Suppressor macrophage treated with lipopolysaccharide for 1 hour (primary cell): Measurements from ENCODE around the gene RTN1.

Experiments
- DNase-seq, 3 donors: peaks; one replicate each; pipeline ENCODE4 v3.0.0-alpha.2; 2020 to 2022

Gene RTN1

GRCh38 chr14:59849411-59850130, 21.0 kb downstream of the RTN1 start:
- DNase-seq, result peak; percentile 83 to 94 (median 92)

- DNase-seq, result no peak
These were observed 21.9 kb downstream of the RTN1 start for GRCh38 chr14:59848671-59849070.

- no peak for DNase-seq
These were observed 22.9 kb downstream of the RTN1 start for GRCh38 chr14:59847711-59848110.

- no peak for DNase-seq
These were observed 24.0 kb downstream of the RTN1 start for GRCh38 chr14:59846595-59846994.

GRCh38 chr14:59845245-59845644, 25.3 kb downstream of the RTN1 start:
- DNase-seq, result no peak

GRCh38 chr14:59844186-59844812, 26.3 kb downstream of the RTN1 start:
- no peak for DNase-seq

- DNase-seq, result no peak
These were observed 34.5 kb downstream of the RTN1 start for GRCh38 chr14:59836116-59836515.

GRCh38 chr14:59832653-59833294, 37.8 kb downstream of the RTN1 start:
- DNase-seq, result no peak

- DNase-seq, result no peak
These were observed 39.4 kb downstream of the RTN1 start for GRCh38 chr14:59831121-59831730.

GRCh38 chr14:59830338-59830734, 40.2 kb downstream of the RTN1 start:
- DNase-seq, result no peak

- peak in 2 of 3 donors; percentile 19 to 25 for DNase-seq
These were observed 40.9 kb downstream of the RTN1 start for GRCh38 chr14:59829469-59830337.

GRCh38 chr14:59828276-59828675, 42.3 kb downstream of the RTN1 start:
- no peak for DNase-seq

GRCh38 chr14:59827401-59827800, 43.2 kb downstream of the RTN1 start:
- no peak for DNase-seq

- no peak for DNase-seq
These were observed 44.4 kb downstream of the RTN1 start for GRCh38 chr14:59826150-59826549.

GRCh38 chr14:59823179-59823578, 47.4 kb downstream of the RTN1 start:
- peak in 1 of 3 donors; percentile 23 for DNase-seq

- DNase-seq, result no peak
These were observed 51.0 kb downstream of the RTN1 start for GRCh38 chr14:59819446-59820088.

- DNase-seq, result no peak
These were observed 53.6 kb downstream of the RTN1 start for GRCh38 chr14:59816941-59817340.

- no peak for DNase-seq
These were observed 55.6 kb downstream of the RTN1 start for GRCh38 chr14:59814988-59815387.

- no peak for DNase-seq
These were observed 58.8 kb downstream of the RTN1 start for GRCh38 chr14:59811815-59812214.

- DNase-seq, result no peak
These were observed 59.5 kb downstream of the RTN1 start for GRCh38 chr14:59811073-59811472.

- no peak for DNase-seq
These were observed 67.5 kb downstream of the RTN1 start for GRCh38 chr14:59803052-59803540.

GRCh38 chr14:59788176-59788575, 82.4 kb downstream of the RTN1 start:
- DNase-seq, result no peak
